Pulmonary artery endothelial cell (primary cell): Measurements from ENCODE around the gene TTLL3. TPM values are rescaled to one million over a fixed set of nuclear protein-coding genes. Genes with fewer than 3 reads are reported as not detected.
"Not testable (repeated sequence)": the region's sequence is repeated elsewhere in the genome, so short reads cannot be mapped to it uniquely, and the experiment has no call there.

Source experiments
- DNase-seq: peaks from one replicate; pipeline ENCODE4 v3.0.0-alpha.2; 2011; ENCODE audit warnings: low read depth, low spot score
- total RNA-seq: library from RNA; depleted of rRNA; stranded (reverse); fragments of >200 nt; gene quantifications from 2 replicates; pipeline ENCODE4 v1.2.3, GENCODE V29; 2014

TTLL3 gene, protein sequence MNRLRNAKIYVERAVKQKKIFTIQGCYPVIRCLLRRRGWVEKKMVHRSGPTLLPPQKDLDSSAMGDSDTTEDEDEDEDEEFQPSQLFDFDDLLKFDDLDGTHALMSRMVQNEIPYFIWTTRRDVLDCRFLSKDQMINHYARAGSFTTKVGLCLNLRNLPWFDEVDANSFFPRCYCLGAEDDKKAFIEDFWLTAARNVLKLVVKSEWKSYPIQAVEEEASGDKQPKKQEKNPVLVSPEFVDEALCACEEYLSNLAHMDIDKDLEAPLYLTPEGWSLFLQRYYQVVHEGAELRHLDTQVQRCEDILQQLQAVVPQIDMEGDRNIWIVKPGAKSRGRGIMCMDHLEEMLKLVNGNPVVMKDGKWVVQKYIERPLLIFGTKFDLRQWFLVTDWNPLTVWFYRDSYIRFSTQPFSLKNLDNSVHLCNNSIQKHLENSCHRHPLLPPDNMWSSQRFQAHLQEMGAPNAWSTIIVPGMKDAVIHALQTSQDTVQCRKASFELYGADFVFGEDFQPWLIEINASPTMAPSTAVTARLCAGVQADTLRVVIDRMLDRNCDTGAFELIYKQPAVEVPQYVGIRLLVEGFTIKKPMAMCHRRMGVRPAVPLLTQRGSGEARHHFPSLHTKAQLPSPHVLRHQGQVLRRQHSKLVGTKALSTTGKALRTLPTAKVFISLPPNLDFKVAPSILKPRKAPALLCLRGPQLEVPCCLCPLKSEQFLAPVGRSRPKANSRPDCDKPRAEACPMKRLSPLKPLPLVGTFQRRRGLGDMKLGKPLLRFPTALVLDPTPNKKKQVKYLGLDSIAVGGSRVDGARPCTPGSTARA
- 7.1 and 7.4 TPM in 2 replicates for total RNA-seq

DNA sequence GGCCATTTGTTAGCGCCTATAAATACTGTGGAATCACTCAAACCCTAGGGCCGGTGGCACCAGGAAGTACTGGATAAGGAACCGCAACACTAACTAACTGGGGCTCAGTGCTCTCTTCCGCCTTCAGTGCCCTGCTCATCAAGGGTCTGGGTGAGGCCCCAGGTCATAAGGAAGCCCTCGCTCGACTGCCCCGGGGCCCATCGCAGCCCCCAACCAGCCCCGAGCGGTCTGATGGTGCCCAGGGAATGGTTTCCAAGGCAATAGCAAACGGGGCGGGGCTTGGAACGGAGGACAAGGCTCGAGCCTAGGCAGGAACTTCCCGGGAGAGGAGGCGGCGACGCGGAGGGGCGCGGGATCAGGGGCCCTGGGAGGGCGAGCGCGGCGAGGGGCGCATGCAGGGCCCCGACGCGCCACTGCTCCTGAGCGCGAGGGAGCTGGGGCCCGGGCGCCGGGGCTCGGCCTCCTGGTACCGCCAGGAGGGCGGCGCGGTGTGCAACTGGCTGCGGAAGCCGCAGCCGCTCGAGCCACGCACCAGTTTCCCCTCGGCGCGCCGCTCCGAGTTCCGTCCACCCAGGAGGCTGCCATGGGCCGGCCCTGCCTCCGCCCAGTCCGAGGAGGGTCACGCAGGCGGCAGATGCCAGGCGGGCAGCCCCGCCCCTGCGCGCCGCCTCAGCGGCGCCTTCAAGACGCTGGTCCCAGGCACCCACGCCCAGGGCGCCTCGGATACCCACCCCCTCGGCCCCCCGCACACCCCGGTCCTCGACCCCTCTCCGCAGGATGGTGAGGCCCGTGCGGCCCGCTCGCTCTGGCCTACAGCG is at the start of gene TTLL3:
TTLL3 (plus strand) TSS at position 648 of the 818 bp plus-strand sequence. CDS start 400 bp downstream, outside the sequence.
- DNase-seq: no peak

DNA sequence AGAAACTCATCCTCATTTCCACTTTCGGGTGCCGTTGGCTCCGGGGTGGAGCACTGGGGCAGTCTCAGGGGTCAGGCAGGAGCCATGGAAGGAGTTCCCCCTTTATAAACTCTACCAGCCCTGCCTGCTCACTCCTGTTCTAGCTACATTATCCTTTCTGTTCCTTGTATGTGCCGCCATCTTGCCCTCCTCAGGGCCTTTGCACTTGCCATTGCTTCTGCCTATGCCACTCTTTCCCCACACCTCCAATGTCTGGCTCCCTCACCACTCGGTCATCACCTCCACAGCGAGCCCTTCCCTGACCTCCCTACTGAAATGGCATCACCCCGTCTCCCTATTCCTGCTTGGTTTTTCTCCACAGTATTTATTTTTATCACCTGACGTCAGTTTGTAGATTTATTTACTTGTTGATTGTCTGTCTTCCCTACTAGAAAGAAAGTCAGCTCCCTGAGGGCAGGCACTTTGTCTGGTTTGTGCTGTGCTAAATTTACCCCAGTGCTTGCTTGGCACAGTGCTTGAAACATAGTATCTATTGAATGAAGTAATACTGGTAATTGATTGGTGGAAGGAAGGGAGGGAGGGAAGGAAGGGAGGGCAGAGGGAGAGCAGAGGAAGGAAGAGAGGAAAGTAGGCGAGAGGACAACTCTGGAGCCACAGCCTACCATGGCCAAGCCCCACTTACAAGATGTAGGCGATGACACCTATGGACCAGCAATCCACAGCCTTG is 49.1 kb upstream of the TTLL3 start:
- DNase-seq: no peak

GRCh38 chr3:9761919-9762318 is 48.1 kb upstream of the TTLL3 start:
- DNase-seq: no peak

DNA sequence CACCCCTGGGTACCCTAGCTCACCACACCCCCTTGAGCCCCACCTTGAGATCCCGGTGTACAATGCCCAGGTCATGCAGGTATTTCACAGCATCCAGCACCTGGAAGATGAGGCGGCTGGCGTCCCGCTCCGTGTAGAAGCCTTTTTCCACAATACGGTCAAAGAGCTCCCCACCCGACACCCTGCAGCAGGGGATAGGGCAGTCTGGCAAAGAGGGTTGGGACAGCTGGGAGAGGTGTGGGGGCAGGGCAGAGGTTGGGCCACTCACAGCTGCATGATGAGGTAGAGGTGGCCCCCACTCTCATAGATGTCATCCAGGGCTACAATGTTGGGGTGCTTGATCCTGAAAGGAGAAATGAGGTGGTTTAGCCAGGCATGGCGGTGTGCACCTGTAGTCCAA is 47.2 kb upstream of the TTLL3 start:
- no peak for DNase-seq

DNA sequence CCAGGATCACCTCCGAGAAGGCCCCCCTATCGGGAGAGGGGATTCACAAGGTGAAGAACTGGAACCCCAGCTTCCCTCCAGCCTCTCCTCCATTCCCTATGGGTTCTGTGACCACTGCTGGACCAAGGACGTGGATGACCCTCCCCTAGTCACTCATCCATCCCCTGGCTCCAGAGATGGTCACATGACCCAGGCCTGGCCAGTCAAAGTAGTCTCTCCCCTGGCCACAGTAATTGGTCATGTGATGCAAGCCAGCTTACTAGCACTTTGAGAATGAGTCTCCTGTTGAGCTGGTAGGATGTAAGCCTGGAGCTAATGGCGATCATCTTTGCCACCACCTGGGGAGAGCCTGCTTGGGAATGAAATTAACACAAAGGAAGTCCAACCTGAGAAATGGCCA is 44.2 kb upstream of the TTLL3 start:
- no peak for DNase-seq

DNA sequence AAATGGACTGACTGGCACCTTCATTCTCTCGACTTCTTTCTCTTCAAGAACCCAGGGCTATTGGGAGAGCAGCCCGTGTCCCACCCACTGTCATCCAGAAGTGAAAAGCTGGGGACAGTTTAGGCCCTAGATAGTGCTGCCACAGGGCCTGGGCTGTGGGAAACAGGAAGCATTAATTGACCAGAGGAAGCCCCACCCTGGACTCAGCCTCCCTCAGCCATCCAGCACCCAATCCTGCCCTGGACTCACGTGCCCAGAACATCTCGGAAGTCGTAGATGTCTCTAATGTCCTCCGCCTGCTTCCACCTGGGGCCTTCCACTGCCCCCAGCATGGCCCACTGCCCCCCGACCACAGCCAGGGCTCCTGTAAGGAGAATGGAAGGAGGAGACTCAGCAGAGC is 42.6 kb upstream of the TTLL3 start:
- DNase-seq: no peak

DNA sequence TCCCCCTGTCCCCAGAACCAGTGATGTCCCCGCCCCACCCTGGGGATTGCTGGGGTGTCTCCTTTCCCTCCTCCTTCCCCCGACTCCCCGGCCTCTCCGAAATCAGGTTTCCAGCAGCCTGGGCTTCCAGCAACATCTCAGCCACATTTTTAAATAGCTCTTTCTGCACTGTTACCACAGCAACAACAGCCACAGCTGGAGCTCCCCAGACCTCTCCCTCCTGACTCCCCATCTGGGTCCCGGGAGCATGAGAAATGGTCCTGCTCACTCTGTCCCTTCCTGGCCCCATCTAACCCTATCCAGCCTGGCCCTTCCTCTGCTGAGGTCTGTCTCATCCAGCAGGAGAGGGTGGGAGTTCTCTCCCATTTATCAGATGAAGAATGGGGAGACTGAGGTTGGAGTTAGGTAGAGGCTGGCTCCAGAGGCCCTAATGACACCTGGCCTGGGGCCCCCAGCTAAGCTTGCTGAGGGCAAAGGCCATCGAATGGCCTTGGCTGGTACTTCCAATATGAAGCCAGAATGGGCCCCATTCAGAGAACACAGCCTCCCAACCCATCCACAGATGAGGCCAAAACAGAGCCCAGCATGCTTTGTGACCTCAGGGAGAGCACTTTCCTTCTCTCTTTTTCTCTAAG is 41.8 kb upstream of the TTLL3 start:
- DNase-seq: no peak

- DNase-seq: no peak
Observed at GRCh38 chr3:9769012-9769411, 41.0 kb upstream of the TTLL3 start.

- no peak for DNase-seq
Observed at GRCh38 chr3:9769426-9770275, 40.4 kb upstream of the TTLL3 start, which contains the start of gene CAMK1. TSS of gene CAMK1 (minus strand) at chr3:9769947. CDS start at chr3:9767749, 2,198 bp downstream.

GRCh38 chr3:9770276-9770812 is 39.7 kb upstream of the TTLL3 start:
- no peak for DNase-seq

DNA sequence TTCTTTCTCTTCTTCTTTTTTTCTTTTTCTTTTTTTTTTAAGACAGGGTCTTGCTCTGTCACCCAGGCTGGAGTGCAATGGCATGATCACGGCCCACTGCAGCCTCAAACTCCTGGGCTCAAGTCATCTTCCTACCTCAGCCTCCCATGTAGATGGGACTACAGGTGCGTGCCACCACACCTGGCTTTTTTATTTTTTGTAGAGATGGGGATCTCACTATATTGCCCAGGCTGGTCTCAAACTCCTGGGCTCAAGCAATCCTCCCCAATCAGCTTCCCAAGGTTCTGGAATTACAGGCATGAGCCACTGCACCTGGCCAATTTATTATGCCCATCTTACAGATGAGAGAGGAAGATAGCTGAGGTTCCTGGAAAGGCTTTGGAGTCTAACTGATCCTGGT is 39.1 kb upstream of the TTLL3 start:
- not testable (repeated sequence) for DNase-seq

- DNase-seq: no peak
Observed at GRCh38 chr3:9776896-9777693, 33.0 kb upstream of the TTLL3 start.

- DNase-seq: no peak
Observed at GRCh38 chr3:9777694-9778021, 32.4 kb upstream of the TTLL3 start.

DNA sequence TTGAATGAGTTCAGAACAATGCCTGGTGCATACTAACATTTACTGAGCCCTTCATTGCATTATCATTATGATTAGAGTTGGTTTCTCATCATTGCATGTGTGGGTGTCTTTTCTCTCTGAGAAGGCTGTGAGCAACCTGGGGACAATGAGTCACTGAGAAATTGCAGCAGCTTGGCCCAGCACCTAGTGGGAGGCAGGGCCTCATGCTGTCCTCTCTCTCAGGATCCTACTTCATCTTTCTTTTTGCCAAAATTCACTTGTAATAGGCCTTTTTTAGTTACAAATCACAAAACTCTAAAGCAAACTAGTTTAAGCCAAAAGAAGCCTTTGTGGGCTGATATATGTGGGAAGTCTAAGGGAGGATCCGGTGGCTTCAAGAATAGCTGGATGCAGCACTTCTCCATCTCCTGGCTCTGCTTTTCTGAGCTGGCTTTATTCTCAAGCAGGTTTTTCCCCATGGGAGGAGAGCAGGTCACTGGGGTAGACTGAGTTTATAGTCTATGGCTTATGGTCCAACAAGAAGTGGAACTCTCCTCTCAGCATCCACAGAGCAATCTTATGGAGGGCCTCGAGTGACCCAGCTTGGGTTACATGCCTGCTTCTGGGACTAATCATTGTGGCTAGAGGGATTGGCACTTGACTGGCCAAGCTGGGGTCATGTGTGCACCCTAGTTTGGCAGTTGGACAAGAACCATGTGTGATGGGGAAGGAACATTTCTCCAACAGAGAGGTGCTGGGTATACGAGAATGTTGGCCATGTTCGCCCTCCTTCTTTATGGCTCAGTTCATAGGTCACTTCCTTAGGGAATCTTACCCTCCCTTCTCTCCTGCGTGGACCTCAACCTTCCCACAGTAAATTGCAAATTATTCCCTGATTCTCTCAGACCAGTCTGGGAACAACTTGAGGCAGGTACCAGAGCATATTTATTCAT is 31.7 kb upstream of the TTLL3 start:
- DNase-seq: no peak

- no peak for DNase-seq
Observed at GRCh38 chr3:9779075-9779593, 30.9 kb upstream of the TTLL3 start.

GRCh38 chr3:9779721-9780457 is 30.2 kb upstream of the TTLL3 start:
- no peak for DNase-seq

DNA sequence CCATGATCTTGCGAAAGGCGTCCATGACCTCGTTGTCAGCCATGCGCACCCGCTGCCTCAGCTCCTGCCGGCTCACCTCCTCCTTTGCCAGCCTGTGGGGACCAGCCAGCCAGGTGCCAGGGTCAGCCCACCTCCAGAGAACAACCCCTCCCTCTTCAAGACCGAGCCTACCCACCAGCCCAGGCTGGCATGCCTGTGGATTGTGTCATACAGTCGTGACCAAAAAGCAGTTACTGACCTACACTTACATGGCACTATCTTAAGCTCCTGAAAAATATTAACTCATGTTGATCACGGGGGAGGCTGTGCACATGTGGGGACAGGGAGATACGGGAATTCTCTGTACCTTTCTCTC is 29.6 kb upstream of the TTLL3 start:
- DNase-seq: no peak
